ENCODE results near the gene NCMAP.

DNA sequence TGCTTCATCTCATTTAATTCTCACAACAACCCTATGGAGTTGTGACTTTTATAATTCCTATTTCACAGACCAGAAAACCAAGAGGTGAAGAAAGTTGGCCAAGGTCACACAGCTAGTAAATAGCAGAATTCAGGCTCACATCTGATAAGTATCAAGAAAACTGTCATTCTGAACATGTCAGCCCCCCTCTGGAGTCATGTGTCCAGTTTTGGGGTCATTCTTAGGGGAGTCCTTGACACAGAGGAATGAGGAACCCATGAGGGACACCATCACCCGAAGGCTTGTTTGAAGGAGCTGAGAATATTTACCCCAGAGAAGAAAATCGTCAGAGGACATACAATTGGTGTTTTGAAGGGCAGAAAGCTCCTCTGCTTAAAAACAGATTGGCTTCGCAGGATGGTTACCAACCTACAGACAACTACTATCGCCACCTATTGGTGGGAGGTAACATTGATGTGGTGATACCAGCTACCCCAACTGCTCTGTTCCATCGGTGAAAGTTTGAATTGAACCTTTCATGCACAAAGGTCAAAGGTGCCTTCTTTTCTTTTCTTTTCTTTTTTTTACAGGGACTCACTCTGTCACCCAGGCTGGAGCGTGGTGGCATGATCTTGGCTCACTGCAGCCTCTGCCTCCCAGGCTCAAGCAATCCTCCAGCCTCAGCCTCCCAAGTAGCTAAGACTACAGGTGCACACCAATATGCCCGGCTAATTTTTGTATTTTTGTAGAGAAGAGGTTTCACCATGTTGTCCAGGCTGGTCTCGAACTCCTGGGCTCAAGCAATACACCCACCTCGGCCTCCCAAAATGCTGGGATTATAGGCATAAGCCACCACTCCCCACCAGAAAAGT is 31.3 kb downstream of the NCMAP start:
- TF ChIP-seq, protein P1, sequence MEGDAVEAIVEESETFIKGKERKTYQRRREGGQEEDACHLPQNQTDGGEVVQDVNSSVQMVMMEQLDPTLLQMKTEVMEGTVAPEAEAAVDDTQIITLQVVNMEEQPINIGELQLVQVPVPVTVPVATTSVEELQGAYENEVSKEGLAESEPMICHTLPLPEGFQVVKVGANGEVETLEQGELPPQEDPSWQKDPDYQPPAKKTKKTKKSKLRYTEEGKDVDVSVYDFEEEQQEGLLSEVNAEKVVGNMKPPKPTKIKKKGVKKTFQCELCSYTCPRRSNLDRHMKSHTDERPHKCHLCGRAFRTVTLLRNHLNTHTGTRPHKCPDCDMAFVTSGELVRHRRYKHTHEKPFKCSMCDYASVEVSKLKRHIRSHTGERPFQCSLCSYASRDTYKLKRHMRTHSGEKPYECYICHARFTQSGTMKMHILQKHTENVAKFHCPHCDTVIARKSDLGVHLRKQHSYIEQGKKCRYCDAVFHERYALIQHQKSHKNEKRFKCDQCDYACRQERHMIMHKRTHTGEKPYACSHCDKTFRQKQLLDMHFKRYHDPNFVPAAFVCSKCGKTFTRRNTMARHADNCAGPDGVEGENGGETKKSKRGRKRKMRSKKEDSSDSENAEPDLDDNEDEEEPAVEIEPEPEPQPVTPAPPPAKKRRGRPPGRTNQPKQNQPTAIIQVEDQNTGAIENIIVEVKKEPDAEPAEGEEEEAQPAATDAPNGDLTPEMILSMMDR (conservative IDR thresholded peaks at IDR 0.05 in 1 of 2, IDR thresholded peaks at IDR 0.05 in 1 of 2; ENCODE audit: low read depth in 1 of 2, low read length in 2 of 2) = peak; percentile 65 to 83
- no peak for TF ChIP-seq EZH2 (IDR thresholded peaks at IDR 0.05; ENCODE audit: low read length, missing control alignments)

All from fibroblast of lung (primary cell).